AG08395 (cell line): ENCODE data around the gene TALDO1.
"Not testable (repeated sequence)": the region's sequence is repeated elsewhere in the genome, so short reads cannot be mapped to it uniquely, and the experiment has no call there.

Experiments used
- DNase-seq: peaks from one replicate; pipeline ENCODE4 v3.0.0; 2012; ENCODE audit warnings: mixed read lengths, low spot score

TALDO1 gene

DNA sequence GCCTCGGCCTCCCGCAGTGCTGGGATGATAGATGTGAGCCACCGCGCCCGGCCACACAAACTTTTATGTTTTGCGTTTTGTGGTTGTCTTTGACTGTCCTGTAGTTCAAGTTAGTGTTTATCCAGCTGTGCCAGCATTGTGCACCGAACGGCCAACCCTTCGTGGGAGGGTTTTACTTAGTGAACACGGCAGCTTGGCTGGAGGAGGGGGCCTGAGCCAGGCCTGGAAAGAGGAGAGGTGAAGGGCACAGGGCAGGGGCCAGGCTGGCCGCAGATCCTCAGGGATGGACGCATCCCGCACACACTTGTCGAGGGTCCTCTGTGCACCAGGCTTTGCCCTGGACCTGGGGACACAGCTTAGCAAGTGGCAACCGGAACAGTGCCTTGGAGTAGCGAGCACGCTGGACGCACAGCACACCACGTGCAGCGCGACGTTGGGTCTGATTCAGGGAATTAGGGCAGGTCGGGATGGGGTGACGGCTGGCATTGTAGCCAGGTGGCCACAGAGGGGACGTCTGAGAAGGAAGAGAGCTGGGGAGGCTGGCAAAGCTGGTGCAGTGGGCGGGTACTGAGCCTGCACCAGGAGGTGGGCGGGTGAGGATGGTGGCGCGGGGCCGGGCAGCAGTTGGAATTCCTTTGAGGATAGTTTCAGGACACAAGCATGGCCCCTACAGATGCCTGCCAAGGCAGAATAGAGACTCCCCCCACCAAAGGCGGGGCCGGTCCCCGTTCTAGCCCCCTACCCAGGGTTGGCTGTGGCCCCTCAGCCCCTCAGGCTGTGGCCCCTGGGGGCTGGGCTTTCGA lies 27.8 kb upstream of the TALDO1 start:
- DNase-seq, result no peak

DNA sequence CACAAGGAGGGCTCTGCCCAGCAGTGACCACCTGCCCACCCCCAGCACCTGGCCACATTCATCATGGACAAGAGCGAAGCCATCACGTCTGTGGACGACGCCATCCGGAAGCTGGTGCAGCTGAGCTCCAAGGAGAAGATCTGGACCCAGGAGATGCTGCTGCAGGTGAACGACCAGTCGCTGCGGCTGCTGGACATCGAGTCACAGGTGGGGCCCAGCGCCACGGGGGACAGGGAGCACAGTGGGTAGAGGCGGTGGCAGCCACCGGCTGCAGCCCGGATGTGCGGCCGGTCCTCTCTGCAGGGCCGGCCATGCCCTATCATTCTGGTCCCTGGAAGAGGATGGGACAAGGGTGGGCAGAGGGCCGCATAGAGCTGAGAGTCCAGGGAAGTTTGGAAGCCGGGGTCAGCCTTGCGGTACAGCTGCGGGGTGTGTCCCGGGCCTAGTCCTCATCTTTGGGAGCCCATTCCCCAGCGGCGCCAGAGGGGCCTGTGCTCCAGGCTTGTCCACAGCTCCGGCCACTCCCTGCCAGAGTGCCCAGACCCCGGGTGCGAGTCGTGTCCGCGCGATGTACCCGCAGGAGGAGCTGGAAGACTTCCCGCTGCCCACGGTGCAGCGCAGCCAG lies 27.1 kb upstream of the TALDO1 start:
- no peak for DNase-seq

DNA sequence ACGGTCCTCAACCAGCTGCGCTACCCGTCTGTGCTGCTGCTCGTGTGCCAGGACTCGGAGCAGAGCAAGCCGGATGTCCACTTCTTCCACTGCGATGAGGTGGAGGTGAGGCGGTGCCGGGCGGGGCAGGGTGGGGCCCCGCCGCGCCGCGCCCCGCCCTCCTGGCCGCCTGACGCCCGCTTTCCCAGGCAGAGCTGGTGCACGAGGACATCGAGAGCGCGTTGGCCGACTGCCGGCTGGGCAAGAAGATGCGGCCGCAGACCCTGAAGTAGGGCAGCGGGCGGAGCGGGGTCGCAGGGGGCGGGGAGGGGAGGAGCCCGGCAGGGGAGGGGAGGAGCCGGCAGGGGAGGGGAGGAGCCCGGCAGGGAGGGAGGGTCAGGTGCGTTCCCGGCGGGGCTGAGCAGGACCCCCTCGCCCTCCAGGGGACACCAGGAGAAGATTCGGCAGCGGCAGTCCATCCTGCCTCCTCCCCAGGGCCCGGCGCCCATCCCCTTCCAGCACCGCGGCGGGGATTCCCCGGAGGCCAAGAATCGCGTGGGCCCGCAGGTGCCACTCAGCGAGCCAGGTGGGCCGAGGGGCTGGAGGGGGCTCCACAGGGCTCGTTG lies 26.5 kb upstream of the TALDO1 start:
- DNase-seq, result no peak

- no peak for DNase-seq
These were observed 26.0 kb upstream of the TALDO1 start for GRCh38 chr11:721247-721740.

- no peak for DNase-seq
These were observed 25.4 kb upstream of the TALDO1 start for GRCh38 chr11:721741-722345.

DNA sequence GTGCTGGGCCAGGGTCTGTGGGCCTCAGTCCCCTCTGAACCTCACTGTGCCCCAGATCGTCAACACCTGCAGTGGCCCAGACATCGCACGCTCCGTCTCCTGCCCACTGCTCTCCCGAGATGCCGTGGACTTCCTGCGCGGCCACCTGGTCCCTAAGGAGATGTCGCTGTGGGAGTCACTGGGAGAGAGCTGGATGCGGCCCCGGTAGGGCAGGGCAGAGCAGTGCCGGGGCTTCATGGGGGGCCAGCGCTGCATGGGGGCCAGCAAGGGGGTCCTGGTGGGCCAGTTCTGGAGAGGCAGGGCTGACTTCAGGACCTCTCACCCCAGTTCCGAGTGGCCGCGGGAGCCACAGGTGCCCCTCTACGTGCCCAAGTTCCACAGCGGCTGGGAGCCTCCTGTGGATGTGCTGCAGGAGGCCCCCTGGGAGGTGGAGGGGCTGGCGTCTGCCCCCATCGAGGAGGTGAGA lies 24.9 kb upstream of the TALDO1 start:
- DNase-seq, result no peak

- DNase-seq, result peak; percentile 47
These were observed 24.0 kb upstream of the TALDO1 start for GRCh38 chr11:723120-723883.

DNA sequence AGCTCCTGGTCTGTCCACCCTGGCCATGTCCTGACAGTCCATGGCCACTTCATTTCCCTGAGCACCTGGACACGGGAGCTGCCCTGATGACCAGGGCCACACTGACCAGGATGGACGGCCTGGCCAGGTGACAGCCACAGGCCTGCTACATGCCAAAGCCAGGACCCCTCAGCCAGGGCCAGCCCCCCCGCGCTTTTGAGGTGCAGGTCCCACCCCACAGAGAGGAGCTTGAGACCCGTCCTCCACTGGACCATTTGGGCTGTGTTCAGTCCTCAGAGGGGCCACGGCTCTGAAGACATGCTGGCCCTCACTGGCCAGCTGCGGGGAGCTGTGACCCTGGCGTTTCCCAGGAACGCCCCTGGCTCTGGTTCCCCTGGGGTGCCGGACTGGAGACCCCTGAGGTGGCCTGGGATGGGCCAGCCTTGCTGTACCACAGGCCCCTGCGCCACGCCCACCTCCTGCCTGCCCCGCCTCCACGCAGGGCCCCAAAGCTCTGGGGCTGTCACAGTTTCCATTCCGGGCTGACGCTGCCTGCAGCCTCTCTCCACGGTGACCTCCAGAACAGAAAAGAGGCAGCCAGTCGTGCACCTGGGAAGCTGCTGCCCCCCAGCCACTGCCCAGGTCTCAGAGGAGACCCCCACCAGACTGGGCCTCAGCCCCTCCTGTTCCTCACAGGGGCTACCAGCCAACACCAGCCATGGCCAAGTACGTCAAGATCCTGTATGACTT lies 23.1 kb upstream of the TALDO1 start:
- no peak for DNase-seq

DNA sequence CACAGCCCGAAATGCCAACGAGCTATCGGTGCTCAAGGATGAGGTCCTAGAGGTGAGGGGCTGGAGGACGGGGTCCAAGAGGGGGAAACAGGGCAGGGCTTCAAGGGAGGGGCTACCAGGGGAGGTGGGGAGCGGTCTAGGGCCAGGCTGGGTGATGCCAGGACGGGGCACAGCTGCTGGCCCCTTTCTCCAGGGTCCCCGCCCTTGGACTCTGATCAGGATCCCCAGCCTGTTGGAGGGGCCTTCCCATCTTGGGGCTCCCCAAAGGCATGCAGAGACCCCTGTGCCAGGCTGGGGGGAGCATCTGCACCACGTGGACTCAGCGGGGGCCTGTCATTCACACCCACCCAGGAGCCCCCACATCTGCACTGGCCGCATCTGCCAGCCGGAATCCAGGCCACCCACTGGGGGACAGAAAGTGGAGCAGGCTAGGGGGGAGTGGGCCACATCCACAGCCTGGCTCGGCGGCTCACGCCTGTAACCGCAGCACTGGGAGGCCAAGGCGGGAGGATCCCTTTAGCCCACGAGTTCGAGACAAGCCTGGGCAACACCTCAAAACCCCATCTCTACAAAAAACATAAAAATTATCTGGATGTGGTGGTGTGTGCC lies 22.4 kb upstream of the TALDO1 start:
- DNase-seq, result no peak

DNA sequence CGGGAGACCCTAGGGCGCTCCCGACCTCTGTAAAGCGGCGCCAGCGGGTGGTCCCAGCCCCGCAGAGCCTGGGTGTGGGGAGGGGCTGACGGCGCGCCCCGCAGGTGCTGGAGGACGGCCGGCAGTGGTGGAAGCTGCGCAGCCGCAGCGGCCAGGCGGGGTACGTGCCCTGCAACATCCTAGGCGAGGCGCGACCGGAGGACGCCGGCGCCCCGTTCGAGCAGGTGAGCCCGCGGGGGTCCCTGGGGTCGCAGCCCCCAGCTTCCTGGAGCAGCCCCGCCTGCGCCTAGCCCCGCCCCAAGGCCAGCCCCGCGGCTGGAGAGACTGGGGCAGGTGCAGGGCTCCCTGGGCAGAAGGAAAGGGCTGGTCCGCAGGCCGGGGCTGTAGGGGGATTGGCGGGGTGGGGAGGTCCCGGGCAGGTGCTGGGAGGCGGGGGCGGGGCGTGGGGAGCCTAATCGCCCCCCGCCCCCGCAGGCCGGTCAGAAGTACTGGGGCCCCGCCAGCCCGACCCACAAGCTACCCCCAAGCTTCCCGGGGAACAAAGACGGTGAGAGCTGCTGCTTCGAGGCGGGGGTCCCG lies 21.6 kb upstream of the TALDO1 start:
- no peak for DNase-seq

- no peak for DNase-seq
These were observed 20.7 kb upstream of the TALDO1 start for GRCh38 chr11:726278-727220.

DNA sequence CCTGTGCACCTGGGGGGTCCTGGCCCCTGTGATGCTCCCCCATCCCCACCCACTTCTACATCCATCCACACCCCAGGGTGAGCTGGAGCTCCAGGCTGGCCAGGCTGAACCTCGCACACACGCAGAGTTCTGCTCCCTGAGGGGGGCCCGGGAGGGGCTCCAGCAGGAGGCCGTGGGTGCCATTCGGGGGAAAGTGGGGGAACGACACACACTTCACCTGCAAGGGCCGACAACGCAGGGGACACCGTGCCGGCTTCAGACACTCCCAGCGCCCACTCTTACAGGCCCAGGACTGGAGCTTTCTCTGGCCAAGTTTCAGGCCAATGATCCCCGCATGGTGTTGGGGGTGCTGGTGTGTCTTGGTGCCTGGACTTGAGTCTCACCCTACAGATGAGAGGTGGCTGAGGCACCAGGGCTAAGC lies 20.0 kb upstream of the TALDO1 start:
- no peak for DNase-seq

DNA sequence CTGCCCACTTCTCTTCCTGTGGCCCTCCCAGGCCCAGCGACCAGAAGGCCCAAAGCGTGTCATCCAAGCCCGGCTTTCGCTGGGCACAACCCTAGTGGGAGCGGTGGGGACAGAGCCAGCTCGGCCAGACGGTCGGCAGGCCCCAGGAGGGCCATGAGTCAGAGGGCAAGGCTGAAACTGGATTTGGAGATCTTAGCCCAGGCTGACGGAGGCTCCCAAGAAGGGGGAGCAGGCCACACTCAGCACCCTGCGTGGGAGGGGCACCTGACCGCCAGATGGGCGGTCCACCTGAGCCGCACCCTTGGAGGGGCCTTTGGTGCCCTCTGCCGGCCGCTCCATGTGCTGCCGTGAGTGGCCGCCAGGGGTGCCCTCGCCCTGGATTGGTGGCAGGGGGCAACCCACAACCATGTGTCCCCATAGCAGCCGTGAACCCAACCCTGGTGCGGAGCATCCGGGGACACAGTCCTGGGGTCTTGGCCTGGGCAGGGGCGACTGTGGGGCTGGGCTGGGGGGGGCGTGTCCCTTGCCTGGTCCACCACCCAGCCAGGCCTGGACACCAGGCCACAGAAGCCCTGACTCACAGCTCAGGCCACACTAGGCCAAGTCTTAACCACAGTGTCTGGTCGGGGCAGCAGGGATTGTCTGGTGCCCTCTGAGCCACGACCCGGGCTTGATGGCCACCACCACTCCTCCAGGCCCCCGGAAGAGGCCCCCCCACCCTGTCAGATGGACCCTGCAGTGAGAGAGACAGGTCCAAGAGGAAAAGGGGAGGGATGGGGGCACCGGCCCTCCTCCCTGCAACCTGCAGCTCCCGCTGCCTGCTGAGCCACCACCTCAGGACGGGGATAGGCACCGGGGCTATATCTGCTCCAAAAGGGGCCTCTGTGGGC lies 19.2 kb upstream of the TALDO1 start:
- peak; percentile 97 for DNase-seq

DNA sequence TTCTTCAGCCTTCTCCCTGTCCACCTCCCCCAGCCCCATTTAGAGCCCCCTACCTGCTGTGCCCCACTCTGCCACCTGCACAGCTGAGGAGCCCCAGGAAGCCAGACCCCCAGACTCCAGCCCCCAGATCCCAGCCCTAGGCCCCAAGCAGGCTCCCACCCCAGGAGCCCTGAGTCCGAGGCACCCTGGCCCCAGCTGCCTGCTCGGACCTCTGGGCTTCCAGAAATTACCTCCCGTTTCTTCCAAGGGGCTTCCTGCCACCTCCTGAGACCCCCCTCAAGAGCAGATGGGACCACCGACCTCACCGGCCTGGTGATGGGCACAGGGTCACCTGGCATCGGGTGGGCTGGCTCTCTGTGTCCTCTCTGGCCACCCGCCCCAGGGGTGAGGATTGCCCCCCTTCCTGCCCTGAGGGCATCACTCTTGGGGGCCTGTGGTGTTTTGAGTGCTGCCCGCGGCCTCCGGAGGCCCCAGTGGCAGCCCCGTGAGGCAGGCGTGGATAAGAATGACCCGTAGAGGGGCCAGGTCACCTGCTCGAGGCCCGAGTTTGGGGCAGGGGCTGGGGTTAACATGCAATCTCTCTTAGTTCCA lies 18.3 kb upstream of the TALDO1 start:
- DNase-seq, result no peak

- no peak for DNase-seq
These were observed 17.7 kb upstream of the TALDO1 start for GRCh38 chr11:729492-730074.

DNA sequence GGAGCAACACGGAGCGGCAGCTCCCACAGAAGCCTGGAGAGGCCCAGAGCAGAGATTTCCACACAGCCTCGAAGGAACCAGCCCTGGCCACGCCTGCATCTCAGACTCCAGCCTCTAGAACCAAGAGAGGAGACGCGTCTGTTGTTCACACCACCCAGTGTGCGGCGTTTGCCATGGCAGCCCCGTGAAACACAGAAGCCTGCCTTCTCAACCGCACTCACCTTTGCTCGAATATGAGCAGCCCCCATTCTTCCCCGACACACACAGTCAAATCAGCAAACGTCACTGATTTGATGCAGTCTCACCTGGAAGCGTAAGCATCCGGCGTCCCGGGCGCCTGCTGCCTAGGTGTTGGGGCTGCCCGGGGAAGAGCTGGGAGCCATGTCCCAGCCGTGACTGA lies 14.2 kb upstream of the TALDO1 start:
- no peak for DNase-seq

DNA sequence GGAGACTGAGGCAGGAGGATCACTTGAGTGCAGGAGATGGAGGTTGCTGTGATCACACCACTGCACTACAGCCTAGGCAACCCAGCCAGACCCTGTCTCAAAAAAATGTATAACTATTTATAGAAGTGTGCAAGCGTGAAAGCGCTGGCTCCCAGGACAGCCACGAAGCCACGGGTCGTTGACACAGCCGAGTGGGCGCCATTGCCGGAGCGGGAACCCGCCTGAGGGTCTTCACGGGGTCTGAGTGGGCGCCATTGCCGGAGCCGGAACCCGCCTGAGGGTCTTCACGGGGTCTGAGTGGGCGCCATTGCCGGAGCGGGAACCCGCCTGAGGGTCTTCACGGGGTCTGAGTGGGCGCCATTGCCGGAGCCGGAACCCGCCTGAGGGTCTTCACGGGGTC lies 12.7 kb upstream of the TALDO1 start:
- DNase-seq, result not testable (repeated sequence)
